ENCODE data around the gene PANX2. TPM values are rescaled to one million over a fixed set of nuclear protein-coding genes. Genes with fewer than 3 reads are reported as not detected.
"Not testable (repeated sequence)": the region's sequence is repeated elsewhere in the genome, so short reads cannot be mapped to it uniquely, and the experiment has no call there.

Gene PANX2
- polyA plus RNA-seq (ENCODE audit: insufficient read length), result 1.3 TPM
- long read RNA-seq, donor 1, result 0 reads
- long read RNA-seq, donor 2, partial matches to known transcripts, result 0 of 1 reads
- long read RNA-seq, donor 2, other reads (novel, unspliced or antisense), result 0 of 1 reads
- long read RNA-seq, donor 3, result 0 reads
- long read RNA-seq, donor 4, result 0 reads
- long read RNA-seq, donor 5, partial matches to known transcripts, result 8 of 10 reads
- long read RNA-seq, donor 5, other reads (novel, unspliced or antisense), result 0 of 10 reads
- long read RNA-seq, donor 6, partial matches to known transcripts, result 6 of 7 reads
- long read RNA-seq, donor 6, other reads (novel, unspliced or antisense), result 0 of 7 reads
- long read RNA-seq, donor 7, partial matches to known transcripts, result 9 of 10 reads
- long read RNA-seq, donor 7, other reads (novel, unspliced or antisense), result 0 of 10 reads
- long read RNA-seq, donor 8, result 0 reads

DNA sequence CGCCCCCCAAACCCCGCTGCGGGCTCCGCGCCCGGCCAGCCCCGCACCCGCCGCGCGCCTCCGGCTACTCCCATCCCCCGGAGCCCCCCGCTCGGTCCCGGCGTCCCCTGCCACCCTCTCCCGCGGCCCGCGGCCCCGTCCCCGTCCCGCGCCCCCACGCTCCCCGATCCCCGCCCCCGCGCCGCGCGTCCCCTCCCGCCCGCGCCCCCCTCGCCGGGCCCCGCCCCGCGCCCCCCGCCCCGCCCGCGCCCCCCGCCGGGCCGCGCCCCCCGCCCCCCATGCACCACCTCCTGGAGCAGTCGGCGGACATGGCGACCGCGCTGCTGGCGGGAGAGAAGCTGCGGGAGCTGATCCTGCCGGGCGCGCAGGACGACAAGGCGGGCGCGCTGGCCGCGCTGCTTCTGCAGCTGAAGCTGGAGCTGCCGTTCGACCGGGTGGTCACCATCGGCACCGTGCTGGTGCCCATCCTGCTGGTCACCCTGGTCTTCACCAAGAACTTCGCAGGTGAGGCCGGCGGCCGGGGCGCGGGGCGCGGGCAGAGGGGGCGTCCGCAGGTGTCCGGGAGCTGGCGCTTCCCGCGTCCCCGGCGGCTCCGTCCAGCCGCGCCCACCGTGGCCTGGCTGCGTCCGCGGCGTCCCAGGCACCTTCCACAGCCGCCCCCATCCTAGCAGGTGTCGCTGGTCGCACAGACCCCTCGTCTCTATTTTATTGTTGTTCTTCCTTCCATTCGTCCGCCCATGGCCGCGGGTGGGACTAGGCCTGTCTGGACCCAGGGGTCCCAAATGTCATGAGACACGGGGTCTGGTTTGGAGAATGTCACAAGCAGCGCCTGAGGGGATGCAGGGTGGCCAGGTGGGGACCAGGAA lies at the start of gene PANX2:
Gene PANX2, plus strand, starts transcription at position 279 of the 866 bp plus-strand sequence. Its CDS starts 0 bp downstream, at position 279.
- no peak for DNase-seq

GRCh38 chr22:50121202-50121740 lies 49.3 kb upstream of the PANX2 start:
- no peak for DNase-seq

- no peak for DNase-seq
Measured at GRCh38 chr22:50123119-50123518, 47.4 kb upstream of the PANX2 start.

DNA sequence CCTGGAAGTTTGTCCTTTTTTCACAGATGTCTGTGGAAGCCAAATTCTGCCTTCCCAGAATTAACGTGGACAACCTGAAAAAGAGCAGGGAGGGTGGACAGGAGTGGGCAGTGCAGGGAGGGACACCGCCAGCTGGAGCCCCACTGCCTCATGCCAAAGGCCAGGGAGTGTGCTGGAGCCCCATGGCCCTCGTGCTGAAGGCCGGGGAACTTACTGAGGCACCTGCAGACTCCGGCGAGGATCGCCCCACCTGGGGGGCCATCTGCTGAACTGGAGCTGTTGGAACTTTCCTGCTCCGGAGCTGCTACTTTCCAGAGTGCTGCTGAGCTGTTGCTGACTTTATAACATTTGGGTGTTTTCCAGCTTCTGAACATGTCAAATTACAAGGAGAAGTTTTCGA lies 45.5 kb upstream of the PANX2 start:
- no peak for DNase-seq

DNA sequence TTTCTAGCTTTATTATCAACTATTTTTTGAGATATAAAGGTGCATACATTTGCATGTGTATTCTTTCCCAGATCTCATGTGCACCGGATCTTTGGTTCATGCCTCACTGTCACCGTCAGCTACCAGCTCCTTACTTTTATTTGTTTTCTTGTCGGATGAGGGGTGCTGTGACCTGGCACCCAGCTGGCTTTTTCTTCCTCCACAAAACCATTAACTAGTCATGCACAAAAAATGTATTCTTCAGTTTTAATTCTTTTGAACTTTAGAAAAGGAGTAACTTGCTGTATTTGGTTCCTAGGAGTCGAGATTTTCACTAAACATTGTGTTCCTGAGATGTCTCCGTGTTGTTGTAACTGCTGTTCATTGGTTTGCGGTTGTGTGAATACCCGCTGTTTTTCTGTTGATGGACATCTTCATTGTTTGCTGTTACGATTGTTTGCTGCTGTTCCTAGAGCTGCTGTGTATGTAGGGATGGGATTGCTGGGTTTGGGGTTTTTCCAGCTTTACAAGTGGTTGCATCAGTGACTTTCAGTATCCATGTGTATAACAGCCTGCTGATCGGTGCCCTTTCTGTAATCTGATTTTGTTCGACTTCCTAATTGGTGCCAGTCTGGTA lies 41.3 kb upstream of the PANX2 start:
- DNase-seq, result no peak

DNA sequence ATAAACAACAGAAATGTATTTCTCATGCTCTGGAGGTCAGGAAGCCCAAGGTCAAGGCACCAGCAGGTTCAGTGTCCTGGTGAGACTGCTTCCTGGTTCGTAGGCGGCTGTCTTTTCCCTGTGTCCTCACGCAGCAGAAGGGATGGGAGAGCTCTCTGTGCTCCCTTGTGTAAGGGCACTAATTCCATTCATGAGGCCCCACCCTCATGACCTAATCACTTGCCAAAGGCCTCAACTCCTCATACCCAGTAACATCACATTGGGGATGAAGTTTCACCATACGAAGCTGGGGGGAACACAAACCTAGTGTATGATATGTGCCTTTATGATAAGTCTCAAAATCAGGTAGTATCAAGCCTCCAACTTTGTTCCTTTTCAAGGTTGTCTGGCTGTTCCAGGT lies 38.6 kb upstream of the PANX2 start:
- DNase-seq, result no peak

DNA sequence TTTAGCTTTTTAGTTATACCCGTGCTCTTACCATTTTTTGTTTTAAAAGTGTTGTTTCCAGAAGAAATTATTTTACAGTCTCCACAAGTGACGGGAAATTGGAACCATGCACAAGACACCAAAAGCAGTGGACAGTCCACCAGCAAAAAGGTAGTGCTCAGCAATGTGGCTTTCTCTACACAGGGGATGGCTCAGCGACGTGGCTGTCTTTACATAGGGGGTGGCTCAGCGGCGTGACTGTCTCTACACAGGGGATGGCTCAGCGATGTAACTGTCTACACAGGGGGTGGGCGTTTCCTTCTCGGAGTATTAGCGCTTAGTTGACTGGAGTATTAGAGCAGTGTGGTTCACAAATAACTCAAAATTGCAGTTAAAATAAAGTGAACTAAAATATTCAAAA lies 36.0 kb upstream of the PANX2 start:
- DNase-seq, result no peak

GRCh38 chr22:50136581-50137015 lies 33.9 kb upstream of the PANX2 start:
- no peak for DNase-seq

DNA sequence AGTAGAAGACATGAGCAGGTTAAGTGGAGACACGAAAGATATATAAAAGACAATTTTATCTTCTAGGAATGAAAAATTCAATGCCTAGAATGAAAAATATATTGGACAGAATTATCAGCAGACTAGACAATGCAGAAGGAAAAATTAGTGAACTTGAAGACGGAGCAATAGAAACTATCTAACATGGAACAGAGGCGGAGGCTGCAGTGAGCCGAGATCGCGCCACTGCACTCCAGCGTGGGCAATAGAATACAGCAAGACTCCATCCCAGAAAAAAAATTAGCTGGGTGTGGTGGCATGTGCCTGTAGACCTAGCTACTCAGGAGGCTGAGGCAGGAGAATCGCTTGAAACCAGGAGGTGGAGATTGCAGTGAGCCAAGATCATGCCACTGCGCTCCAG lies 33.3 kb upstream of the PANX2 start:
- not testable (repeated sequence) for DNase-seq

DNA sequence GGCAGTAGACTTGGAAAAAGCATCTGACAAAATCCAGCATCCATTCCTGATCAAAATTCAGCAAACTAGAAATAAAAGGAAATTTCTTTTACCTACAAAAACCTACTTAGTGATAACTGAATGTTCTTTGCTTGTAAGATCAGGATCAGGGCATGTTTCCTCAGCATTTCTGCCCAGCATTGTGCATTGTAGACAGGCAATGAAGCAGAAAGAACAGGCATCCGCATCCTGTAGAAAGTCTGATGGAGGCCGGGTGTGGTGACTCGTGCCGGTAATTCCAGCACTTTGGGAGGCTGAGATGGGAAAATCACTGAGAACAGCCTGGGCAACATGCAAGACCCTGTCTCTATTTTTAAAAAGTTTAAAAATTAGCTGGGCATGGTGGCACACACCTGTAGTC lies 32.5 kb upstream of the PANX2 start:
- DNase-seq, result no peak

DNA sequence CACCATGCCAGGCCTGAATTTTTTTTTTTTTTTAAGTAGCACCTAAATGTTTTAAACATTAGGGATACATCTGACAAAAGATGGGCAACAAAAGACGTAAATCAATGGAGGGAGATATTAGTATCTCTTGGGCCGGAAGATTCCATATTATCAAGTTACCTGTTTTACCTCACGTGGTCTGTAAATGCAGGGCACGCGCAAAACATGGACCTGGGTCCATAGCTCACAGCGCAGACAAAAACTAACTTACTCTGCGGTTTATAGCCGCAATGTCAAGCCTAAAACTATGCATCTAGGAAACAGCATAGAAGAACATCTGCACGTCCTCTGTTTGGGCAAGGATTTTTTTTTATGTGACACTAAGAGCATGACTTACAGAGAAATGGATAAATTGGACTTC lies 31.5 kb upstream of the PANX2 start:
- no peak for DNase-seq

- no peak for DNase-seq
Measured at GRCh38 chr22:50139843-50140415, 30.6 kb upstream of the PANX2 start.

DNA sequence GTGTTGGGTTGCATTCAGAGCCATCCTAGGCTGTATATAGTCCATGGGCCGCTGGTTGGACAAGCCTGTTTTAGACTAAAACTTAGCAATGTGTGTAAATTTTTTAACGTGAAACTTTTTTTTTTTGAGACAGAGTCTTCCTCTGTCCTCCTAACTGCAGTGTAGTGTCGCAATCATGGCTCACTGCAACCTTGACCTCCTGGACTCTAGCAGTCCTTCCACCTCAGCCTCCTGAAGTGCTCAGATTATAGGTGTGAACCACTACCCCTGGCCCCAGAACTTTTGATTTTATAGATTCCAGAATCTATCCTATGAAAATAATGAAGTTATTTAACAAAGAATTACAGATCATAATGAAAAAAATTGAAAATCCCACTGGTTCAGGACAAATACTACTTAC lies 29.9 kb upstream of the PANX2 start:
- no peak for DNase-seq

DNA sequence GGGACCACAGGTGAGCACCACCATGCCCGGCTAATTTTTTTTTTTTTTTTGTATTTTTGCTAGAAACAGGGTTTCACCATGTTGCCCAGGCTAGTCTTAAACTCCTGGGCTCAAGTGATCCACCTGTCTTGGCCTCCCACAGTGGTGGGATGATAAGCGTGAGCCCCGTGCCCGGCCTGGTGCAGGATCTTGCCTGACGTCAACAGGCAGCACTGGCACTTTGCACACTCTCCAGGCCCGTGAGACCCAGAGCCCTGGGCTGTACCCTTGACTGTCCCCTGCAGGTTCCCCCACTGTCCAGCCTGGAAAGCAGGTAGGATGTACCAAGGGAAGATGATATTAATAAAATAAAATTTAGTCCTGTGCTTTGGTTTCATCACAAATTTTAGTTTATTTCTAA lies 29.1 kb upstream of the PANX2 start:
- DNase-seq, result no peak

GRCh38 chr22:50141891-50142363 lies 28.6 kb upstream of the PANX2 start:
- no peak for DNase-seq

- no peak for DNase-seq
Measured at GRCh38 chr22:50143096-50143495, 27.4 kb upstream of the PANX2 start.

DNA sequence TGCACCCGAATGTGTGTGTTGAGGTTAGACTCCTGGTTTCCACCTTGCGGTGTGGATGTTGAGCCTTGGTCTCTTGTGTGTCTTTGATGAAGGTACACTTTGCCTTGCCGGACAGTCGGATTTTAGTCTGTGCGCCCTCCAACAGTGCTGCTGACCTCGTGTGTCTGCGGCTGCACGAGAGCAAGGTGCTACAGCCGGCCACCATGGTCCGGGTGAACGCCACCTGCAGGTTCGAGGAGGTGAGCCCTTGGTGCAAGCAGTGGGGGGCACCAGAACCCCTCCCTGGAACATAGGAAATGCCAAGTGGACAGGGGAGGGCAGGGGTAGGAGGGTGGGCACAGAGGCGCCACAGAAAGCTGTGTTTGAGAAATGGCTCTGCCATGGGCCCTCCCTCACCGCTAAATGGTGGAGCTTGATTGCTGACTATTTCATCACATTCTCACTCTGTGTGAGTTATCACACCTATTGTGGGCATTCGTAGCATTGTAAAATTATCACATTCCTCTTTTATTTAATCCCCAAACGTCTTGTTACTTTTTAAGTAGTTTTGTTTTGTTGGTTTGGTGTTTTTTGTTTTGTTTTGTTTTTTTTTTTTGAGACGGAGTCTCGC lies 26.4 kb upstream of the PANX2 start:
- DNase-seq, result no peak

DNA sequence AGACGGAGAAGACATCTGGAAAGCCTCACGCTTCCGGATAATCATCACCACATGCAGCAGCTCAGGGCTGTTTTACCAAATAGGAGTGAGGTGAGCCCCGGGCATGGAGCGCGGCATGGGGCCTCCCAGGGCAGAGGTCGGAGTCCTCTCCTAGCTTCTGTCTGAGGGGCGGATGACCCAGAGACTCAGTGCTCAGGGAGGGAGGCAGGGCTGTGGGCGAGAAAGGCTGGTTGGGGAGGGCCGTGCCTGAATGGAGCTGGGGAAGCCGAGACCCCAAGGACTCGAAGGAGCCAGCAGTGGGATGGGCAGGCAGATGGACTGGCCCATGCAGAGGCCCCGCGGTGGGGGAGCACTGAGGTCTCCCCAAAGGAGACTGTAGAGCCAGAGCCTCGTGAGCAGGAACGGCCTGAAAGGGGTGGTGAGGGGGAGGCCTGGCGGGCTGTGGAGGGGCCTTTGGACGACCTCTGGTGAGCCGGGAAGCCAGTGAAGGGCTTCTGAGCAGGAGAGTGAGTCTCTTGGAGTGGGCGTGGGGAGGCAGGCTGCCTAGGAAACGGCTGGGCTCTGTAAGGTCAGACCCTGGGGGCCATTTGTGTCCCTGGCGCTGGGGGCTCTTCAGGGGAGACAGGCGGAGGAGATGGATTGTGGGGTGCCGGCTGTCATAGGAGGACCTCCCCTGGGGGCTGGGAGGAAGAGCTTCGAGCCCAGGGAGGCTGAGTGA lies 24.7 kb upstream of the PANX2 start:
- no peak for DNase-seq

DNA sequence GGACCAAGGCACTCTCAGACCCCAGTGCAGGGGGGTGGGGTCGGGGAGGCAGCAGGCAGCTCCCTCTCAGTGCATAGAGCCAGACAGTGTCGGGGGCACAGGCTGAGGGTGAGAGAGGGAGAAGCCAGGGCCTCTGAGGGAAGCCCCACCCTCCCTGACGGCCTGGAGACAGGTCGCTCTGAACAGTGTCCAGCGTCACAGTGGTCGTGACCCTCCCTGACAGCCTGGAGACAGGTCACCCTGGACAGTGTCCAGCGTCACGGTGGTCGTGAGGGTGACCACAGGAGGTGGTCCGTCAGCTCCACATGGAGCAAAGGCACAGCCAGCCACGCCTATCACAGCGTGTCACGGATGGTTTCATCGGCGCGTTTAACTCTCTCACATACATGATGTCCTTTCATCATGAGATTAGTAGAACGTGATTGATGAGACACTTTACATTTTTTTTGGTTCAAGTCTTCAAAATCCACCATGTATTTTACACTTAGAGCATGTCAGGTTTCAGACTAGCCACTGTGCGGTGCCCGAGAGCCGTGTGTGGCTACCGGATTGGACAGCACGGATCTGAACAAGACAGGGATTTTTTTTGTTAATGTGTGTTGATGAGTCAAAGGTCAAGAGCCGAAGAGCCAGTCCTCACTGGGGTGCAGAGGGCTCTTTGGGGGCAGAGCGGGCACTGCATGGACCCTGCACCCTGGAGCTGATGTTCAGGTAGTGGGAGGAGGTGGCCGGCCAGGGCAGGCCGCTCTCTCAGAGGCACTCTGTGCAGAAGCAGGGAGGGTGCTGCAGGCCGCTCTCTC lies 23.9 kb upstream of the PANX2 start:
- peak; percentile 51 for DNase-seq

Data from left kidney (tissue), 8 donors.